Small intestine (tissue), 16 donors: Measurements from ENCODE around the gene DDX50. TPM values are rescaled to one million over a fixed set of nuclear protein-coding genes. Genes with fewer than 3 reads are reported as not detected.
"Not testable (repeated sequence)": the region's sequence is repeated elsewhere in the genome, so short reads cannot be mapped to it uniquely, and the experiment has no call there.

Source experiments
- DNase-seq, 2 donors: peaks; one replicate each; pipeline versions ENCODE4 v3.0.0 to v3.0.0-alpha.2; 2013
- FAIRE-seq: peaks from 2 replicates; lab custom pipeline; 2012; peaks lifted over from hg19 to GRCh38; lab: Jason Lieb, UNC
- H3K27ac ChIP-seq, 3 donors: one replicate each; pipeline ENCODE4 v1.5.1; 2013; ENCODE audit warnings: low read length in 2 of 3, mild to moderate bottlenecking in 2 of 3, control low read depth in 1 of 3, inconsistent platforms in 1 of 3, low read depth in 1 of 3, moderate library complexity in 1 of 3
- H3K27me3 ChIP-seq, 3 donors: one replicate each; pipeline ENCODE4 v1.6.1; 2013; ENCODE audit warnings: low read length in 3 of 3, inconsistent platforms in 1 of 3; ENCODE audit not compliant: control insufficient read depth in 3 of 3, insufficient read depth in 3 of 3
- H3K36me3 ChIP-seq, 3 donors: one replicate each; pipeline ENCODE4 v1.6.1; 2013; ENCODE audit warnings: low read length in 3 of 3, inconsistent platforms in 1 of 3, low read depth in 1 of 3, mild to moderate bottlenecking in 1 of 3, moderate library complexity in 1 of 3; ENCODE audit not compliant: control insufficient read depth in 3 of 3, insufficient read depth in 2 of 3
- H3K4me1 ChIP-seq, 3 donors: one replicate each; pipeline ENCODE4 v1.6.1; 2013; ENCODE audit warnings: low read length in 2 of 3, inconsistent platforms in 1 of 3, low read depth in 1 of 3, mild to moderate bottlenecking in 1 of 3, moderate library complexity in 1 of 3; ENCODE audit not compliant: control insufficient read depth in 3 of 3, insufficient read depth in 2 of 3
- H3K4me3 ChIP-seq, 3 donors: one replicate each; pipeline ENCODE4 v1.5.1; 2013; ENCODE audit warnings: low read length in 3 of 3, control low read depth in 1 of 3, inconsistent platforms in 1 of 3, low read depth in 1 of 3, mild to moderate bottlenecking in 1 of 3, moderate library complexity in 1 of 3
- H3K9me3 ChIP-seq, 2 donors: one replicate each; pipeline ENCODE4 v1.6.1; 2013; ENCODE audit warnings: low read depth in 1 of 2, low read length in 1 of 2; ENCODE audit not compliant: control insufficient read depth in 2 of 2, insufficient read depth in 1 of 2
- WGBS, 3 donors: extraction: QIAGEN DNeasy Blood & Tissue Kit; methylation state at CpG; one replicate each; pipeline ENCODE4 v1.1.7; 2013; 5-methylcytosine and 5-hydroxymethylcytosine counted together
- long read RNA-seq, 10 donors: transcript quantifications; one replicate each; lab custom pipeline, GENCODE V29; 2026
- polyA plus RNA-seq, 4 donors: library from polyadenylated mRNA; stranded (reverse) in 3 of 4; unstranded in 1 of 4; fragments of 200-250 nt in 3 of 4; fragments of 120-200 nt in 1 of 4; gene quantifications; one replicate each; pipeline versions ENCODE4 v1.2.1 to v1.2.3, GENCODE V29; 2013
- donor health status: healthy with polysubstance abuse.
- donor health status: control.
- donor health status: control.
- donor health status: Bipolar disorder and iron deficiency.
- donor health status: healthy.

The DDX50 gene, protein sequence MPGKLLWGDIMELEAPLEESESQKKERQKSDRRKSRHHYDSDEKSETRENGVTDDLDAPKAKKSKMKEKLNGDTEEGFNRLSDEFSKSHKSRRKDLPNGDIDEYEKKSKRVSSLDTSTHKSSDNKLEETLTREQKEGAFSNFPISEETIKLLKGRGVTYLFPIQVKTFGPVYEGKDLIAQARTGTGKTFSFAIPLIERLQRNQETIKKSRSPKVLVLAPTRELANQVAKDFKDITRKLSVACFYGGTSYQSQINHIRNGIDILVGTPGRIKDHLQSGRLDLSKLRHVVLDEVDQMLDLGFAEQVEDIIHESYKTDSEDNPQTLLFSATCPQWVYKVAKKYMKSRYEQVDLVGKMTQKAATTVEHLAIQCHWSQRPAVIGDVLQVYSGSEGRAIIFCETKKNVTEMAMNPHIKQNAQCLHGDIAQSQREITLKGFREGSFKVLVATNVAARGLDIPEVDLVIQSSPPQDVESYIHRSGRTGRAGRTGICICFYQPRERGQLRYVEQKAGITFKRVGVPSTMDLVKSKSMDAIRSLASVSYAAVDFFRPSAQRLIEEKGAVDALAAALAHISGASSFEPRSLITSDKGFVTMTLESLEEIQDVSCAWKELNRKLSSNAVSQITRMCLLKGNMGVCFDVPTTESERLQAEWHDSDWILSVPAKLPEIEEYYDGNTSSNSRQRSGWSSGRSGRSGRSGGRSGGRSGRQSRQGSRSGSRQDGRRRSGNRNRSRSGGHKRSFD
- 10 to 100 TPM; 12.3 to 35.1 (median 22.0) TPM for polyA plus RNA-seq
- long read RNA-seq, donor 1, transcript DDX50-201 (15 exons, 2,538 nt) = major isoform, 9 of 51 reads
- long read RNA-seq, donor 1, partial matches to known transcripts = 41 of 51 reads
- long read RNA-seq, donor 1, other reads (novel, unspliced or antisense) = 0 of 51 reads
- long read RNA-seq, donor 2, partial matches to known transcripts = 0 of 3 reads
- long read RNA-seq, donor 2, other reads (novel, unspliced or antisense) = 0 of 3 reads
- long read RNA-seq, donor 3, partial matches to known transcripts = 0 of 3 reads
- long read RNA-seq, donor 3, other reads (novel, unspliced or antisense) = 0 of 3 reads
- long read RNA-seq, donor 4 = 0 reads
- long read RNA-seq, donor 5 = 0 reads
- long read RNA-seq, donor 6, partial matches to known transcripts = 0 of 2 reads
- long read RNA-seq, donor 6, other reads (novel, unspliced or antisense) = 0 of 2 reads
- long read RNA-seq, donor 7 = 0 reads
- long read RNA-seq, donor 8, partial matches to known transcripts = 0 of 1 reads
- long read RNA-seq, donor 8, other reads (novel, unspliced or antisense) = 0 of 1 reads
- long read RNA-seq, donor 9, partial matches to known transcripts = 0 of 3 reads
- long read RNA-seq, donor 9, other reads (novel, unspliced or antisense) = 0 of 3 reads
- long read RNA-seq, donor 10, transcript DDX50-201 (15 exons, 2,538 nt) = major isoform, 8 of 27 reads
- long read RNA-seq, donor 10, partial matches to known transcripts = 19 of 27 reads
- long read RNA-seq, donor 10, other reads (novel, unspliced or antisense) = 0 of 27 reads

DNA sequence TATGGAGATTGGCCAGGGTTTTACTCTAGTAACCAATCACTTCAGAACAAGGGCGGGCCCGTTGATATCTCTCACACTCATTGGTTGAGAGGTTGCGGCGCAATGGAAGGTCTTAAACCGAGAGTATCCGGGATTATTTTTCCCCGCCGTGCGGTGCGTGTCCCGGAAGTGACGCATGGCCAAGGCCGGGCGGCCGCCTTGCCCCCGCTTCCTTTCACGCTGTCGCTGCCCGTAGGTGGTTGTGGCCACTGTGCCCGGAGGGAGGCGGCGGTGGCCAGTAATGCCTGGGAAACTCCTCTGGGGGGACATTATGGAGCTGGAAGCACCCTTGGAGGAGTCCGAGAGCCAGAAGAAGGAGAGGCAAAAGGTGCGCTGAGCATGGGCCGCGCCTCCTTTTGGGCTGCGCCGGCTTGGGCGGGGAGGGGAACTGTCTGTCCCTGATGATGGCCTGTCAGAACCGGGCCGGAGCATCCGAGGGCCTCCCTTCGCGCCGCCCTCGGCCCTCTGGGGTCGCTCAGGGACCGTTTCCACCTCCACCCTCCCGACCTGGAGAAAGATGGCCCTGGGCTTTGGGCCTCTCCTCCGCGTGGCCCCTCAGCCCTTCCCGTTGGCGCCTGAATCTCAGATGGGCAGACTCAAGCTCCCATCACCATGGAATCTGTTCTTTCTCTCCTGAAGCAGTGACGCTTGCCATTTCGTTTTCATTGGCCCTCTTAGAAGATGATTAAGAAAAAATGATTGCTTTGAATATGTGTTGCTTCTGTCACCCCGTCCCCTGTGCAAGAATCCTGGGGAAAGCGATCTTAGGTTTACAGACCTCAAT is at the start of gene DDX50:
TSS of gene DDX50 (plus strand) at position 211 of the 823 bp plus-strand sequence. CDS start at position 281, 70 bp downstream.
- Histone ChIP-seq H3K4me1 (peaks cover 5 to 12% (median 6%) of the 10 kb centered on the region in 3 donors), H3K4me3 (peak within 1 kb of the TSS; percentile 80 to 88 (median 83)), H3K27ac (peak within 1 kb of the TSS; percentile 89 to 96 (median 93)), H3K36me3 (peaks cover 0 to 2% (median 0%) of the 10 kb centered on the region in 3 donors), H3K27me3 (no peaks in the 10 kb centered on the region), H3K9me3 (no peaks in the 10 kb centered on the region)
- WGBS, 3 donors = 0% methylated on average over 38 to 47 of the region's 47 CpGs
- DNase-seq (peak; percentile 99 to 100), FAIRE-seq (no peak)

GRCh38 chr10:68856352-68856751 is 44.8 kb upstream of the DDX50 start:
- DNase-seq (no peak), FAIRE-seq (no peak)
- Histone ChIP-seq H3K27me3 (no peaks in the 10 kb centered on the region), H3K27ac (no peak overlapping the region), H3K4me3 (no peak overlapping the region), H3K4me1 (no peaks in the 10 kb centered on the region), H3K36me3 (peaks cover 0 to 3% (median 0%) of the 10 kb centered on the region in 3 donors), H3K9me3 (peaks cover 0 to 28% of the 10 kb centered on the region in 2 donors)
- 70 to 80% (median 72%) methylated on average over 6 of the region's 6 CpGs for WGBS, 3 donors

- Histone ChIP-seq H3K4me1 (no peaks in the 10 kb centered on the region), H3K27ac (no peak overlapping the region), H3K4me3 (no peak overlapping the region), H3K27me3 (no peaks in the 10 kb centered on the region), H3K36me3 (peaks cover 0 to 3% (median 0%) of the 10 kb centered on the region in 3 donors), H3K9me3 (peaks cover 0 to 26% of the 10 kb centered on the region in 2 donors)
- WGBS, 3 donors = 74 to 85% (median 83%) methylated on average over 2 of the region's 2 CpGs
- DNase-seq (no peak), FAIRE-seq (no peak)
Measured at GRCh38 chr10:68857005-68857404, 44.1 kb upstream of the DDX50 start.

DNA sequence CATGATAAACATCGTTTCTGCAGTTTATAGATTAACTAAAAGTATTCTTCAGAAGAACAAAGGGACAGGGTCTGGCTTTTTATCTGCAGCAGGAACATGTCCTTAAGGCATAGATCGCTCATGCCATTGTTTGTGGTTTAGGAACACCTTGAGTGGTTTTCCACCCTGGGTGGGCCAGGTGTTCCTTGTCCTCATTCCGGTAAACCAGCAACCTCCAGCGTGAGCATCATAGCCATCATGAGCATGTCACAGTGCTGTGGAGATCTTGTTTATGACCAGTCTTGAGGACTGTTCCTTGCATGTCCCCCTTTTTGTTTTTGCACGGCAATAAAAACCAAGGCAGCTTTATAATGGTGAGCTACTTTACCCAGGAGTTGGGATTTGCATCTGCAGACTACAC is 39.9 kb upstream of the DDX50 start:
- DNase-seq = peak in 1 of 2 donors; percentile 45

DNA sequence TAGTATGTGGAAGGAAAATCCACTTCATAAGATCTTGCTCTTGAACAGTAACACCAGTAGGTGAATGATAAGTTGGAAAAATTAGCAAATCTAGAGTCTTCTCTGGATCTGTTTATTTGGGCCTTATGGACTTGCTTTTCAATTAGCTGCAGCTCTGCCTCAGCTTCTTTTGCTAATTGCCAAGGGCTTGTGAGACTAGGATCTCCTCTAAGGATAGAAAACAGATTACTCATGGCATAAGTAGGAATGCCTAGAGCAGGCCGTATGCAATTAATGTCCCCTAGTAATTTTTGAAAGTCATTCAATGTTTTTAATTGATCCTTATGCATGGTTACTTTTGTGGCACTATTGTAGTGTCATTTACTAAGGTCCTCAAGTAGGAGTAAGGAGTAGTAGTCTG is 36.5 kb upstream of the DDX50 start:
- 89 to 94% (median 91%) methylated on average over 1 of the region's 1 CpG for WGBS, 3 donors
- no peak for DNase-seq
- Histone ChIP-seq H3K27ac (no peak overlapping the region), H3K4me3 (no peak overlapping the region), H3K36me3 (peaks cover 0 to 3% (median 0%) of the 10 kb centered on the region in 3 donors), H3K9me3 (peaks cover 0 to 48% of the 10 kb centered on the region in 2 donors), H3K27me3 (no peaks in the 10 kb centered on the region), H3K4me1 (no peaks in the 10 kb centered on the region)
- FAIRE-seq = no peak

More for the DNA sequence above, 39.9 kb upstream of the DDX50 start:
- H3K4me1 ChIP-seq = no peaks in the 10 kb centered on the region
- no peak overlapping the region for H3K27ac ChIP-seq
- peaks cover 0 to 3% (median 0%) of the 10 kb centered on the region in 3 donors for H3K36me3 ChIP-seq
- no peak overlapping the region for H3K4me3 ChIP-seq
- no peak for FAIRE-seq
- peaks cover 0 to 31% of the 10 kb centered on the region in 2 donors for H3K9me3 ChIP-seq
- H3K27me3 ChIP-seq = no peaks in the 10 kb centered on the region
- WGBS, 3 donors = 91 to 93% (median 93%) methylated on average over 5 of the region's 5 CpGs

GRCh38 chr10:68868173-68868572 is 32.9 kb upstream of the DDX50 start:
- 92 to 95% (median 94%) methylated on average over 8 of the region's 8 CpGs for WGBS, 3 donors
- FAIRE-seq = not testable (repeated sequence)

GRCh38 chr10:68869623-68870022 is 31.5 kb upstream of the DDX50 start:
- Histone ChIP-seq H3K4me3 (no peak overlapping the region), H3K27me3 (no peaks in the 10 kb centered on the region), H3K9me3 (peaks cover 0 to 19% of the 10 kb centered on the region in 2 donors), H3K27ac (no peak overlapping the region), H3K4me1 (peaks cover 0 to 17% (median 6%) of the 10 kb centered on the region in 3 donors), H3K36me3 (no peaks in the 10 kb centered on the region)
- no peak for DNase-seq
- no peak for FAIRE-seq
- WGBS, 3 donors = 68 to 93% (median 72%) methylated on average over 2 of the region's 2 CpGs

More at GRCh38 chr10:68868173-68868572, 32.9 kb upstream of the DDX50 start:
- not testable (repeated sequence) for H3K4me3 ChIP-seq, H3K27me3 ChIP-seq, H3K27ac ChIP-seq, DNase-seq, H3K36me3 ChIP-seq
- Histone ChIP-seq H3K9me3 (peaks cover 0 to 20% of the 10 kb centered on the region in 2 donors), H3K4me1 (peaks cover 0 to 17% (median 6%) of the 10 kb centered on the region in 3 donors)
